PC-9 (cell line): ENCODE data around the gene CNOT1.

ENCODE experiments used
- CTCF ChIP-seq: fragments of 200-600 bp; sonication (generic); conservative IDR thresholded peaks from 2 replicates; pipeline ENCODE4 v1.6.1; 2017; ENCODE audit warnings: mixed run types, antibody characterized with exemption, mild to moderate bottlenecking, moderate library complexity
- EZH2 ChIP-seq: fragments of 200-600 bp; sonication (generic); IDR thresholded peaks from 2 replicates; pipeline ENCODE4 v1.8.0; 2017; ENCODE audit warnings: antibody characterized with exemption, low read depth

GRCh38 chr16:58492735-58493134 lies 136.9 kb downstream of the CNOT1 start:
- TF ChIP-seq CTCF = no peak
- no peak for TF ChIP-seq EZH2
